CD14-positive monocyte (primary cell): ENCODE data around the gene GPR34. TPM values are rescaled to one million over a fixed set of nuclear protein-coding genes. Genes with fewer than 3 reads are reported as not detected.

Source experiments
- DNase-seq, 3 donors: peaks; one replicate each; pipeline ENCODE4 v3.0.0-alpha.2; 2011 to 2022
- H2AFZ ChIP-seq: 2 replicates; pipeline ENCODE4 v1.6.0; 2012; ENCODE audit warnings: mild to moderate bottlenecking, low read depth, low read length, inconsistent platforms; ENCODE audit not compliant: insufficient read depth, poor library complexity, severe bottlenecking
- H3K27ac ChIP-seq, 2 donors: 1 replicate in 1 of 2; 2 replicates in 1 of 2; pipeline ENCODE4 v1.5.1; 2012 to 2013; ENCODE audit warnings: low read length in 2 of 2, control low read depth in 1 of 2, inconsistent platforms in 1 of 2, low read depth in 1 of 2, mild to moderate bottlenecking in 1 of 2
- H3K27me3 ChIP-seq, 2 donors: one replicate each; pipeline versions ENCODE4 v1.6.0 to v1.6.1; 2011 to 2013; ENCODE audit warnings: low read length in 2 of 2; ENCODE audit not compliant: control insufficient read depth in 2 of 2, insufficient read depth in 2 of 2
- H3K36me3 ChIP-seq, 2 donors: replicated peaks in 1 of 2; 1 replicate in 1 of 2; 2 replicates in 1 of 2; pipeline versions ENCODE4 v1.5.1 to v1.6.1; 2012 to 2013; ENCODE audit warnings: low read length in 2 of 2, control low read depth in 1 of 2, inconsistent platforms in 1 of 2, mild to moderate bottlenecking in 1 of 2; ENCODE audit not compliant: insufficient read depth in 2 of 2, control insufficient read depth in 1 of 2
- H3K4me1 ChIP-seq, 2 donors: 1 replicate in 1 of 2; 2 replicates in 1 of 2; pipeline versions ENCODE4 v1.5.1 to v1.6.1; 2012 to 2013; ENCODE audit warnings: low read length in 2 of 2, control low read depth in 1 of 2, inconsistent platforms in 1 of 2, mild to moderate bottlenecking in 1 of 2, moderate library complexity in 1 of 2; ENCODE audit not compliant: insufficient read depth in 2 of 2, control insufficient read depth in 1 of 2
- H3K4me2 ChIP-seq: replicated peaks from 2 replicates; pipeline ENCODE3; 2012; ENCODE audit warnings: low read length, moderate library complexity, mild to moderate bottlenecking; ENCODE audit not compliant: poor library complexity, severe bottlenecking; ENCODE audit errors: extremely low read depth
- H3K4me3 ChIP-seq, 3 experiments: fragments of 200-600 bp in 1 of 3; sonication (generic) in 1 of 3; replicated peaks in 1 of 3; 1 replicate in 2 of 3; 2 replicates in 1 of 3; pipeline ENCODE4 v1.5.1; 2011 to 2013; ENCODE audit warnings: low read length in 3 of 3, mild to moderate bottlenecking in 3 of 3, control low read depth in 2 of 3, low read depth in 2 of 3, inconsistent platforms in 1 of 3, moderate library complexity in 1 of 3
- H3K79me2 ChIP-seq: 2 replicates; pipeline ENCODE4 v1.6.0; 2012; ENCODE audit warnings: mild to moderate bottlenecking, control low read depth, inconsistent platforms, low read length, moderate library complexity; ENCODE audit not compliant: insufficient read depth
- H3K9ac ChIP-seq: 2 replicates; pipeline ENCODE4 v1.6.0; 2017; ENCODE audit warnings: low read length, mild to moderate bottlenecking; ENCODE audit not compliant: insufficient read depth, poor library complexity, severe bottlenecking
- H3K9me3 ChIP-seq, 2 donors: replicated peaks in 1 of 2; 1 replicate in 1 of 2; 2 replicates in 1 of 2; pipeline versions ENCODE4 v1.5.1 to v1.6.1; 2012 to 2013; ENCODE audit warnings: low read length in 2 of 2, control low read depth in 1 of 2; ENCODE audit not compliant: control insufficient read depth in 1 of 2, insufficient read depth in 1 of 2
- H4K20me1 ChIP-seq: 2 replicates; pipeline ENCODE4 v1.6.0; 2012; ENCODE audit warnings: mild to moderate bottlenecking, low read length, control low read depth, moderate library complexity; ENCODE audit not compliant: insufficient read depth
- H3K27ac Mint-ChIP-seq, 7 donors: one replicate each; pipeline ENCODE4 v1.8.0; 2020; ENCODE audit warnings: mild to moderate bottlenecking in 7 of 7, mixed read lengths in 7 of 7, moderate library complexity in 6 of 7, inconsistent platforms in 2 of 7
- H3K27me3 Mint-ChIP-seq, 3 donors: one replicate each; pipeline ENCODE4 v1.8.0; 2021 to 2022; ENCODE audit warnings: low read depth in 3 of 3, mild to moderate bottlenecking in 3 of 3, mixed read lengths in 3 of 3, moderate library complexity in 3 of 3, inconsistent platforms in 1 of 3
- H3K36me3 Mint-ChIP-seq, 2 donors: one replicate each; pipeline ENCODE4 v1.8.0; 2020; ENCODE audit warnings: mixed read lengths in 2 of 2, inconsistent platforms in 1 of 2, mild to moderate bottlenecking in 1 of 2
- H3K4me1 Mint-ChIP-seq: one replicate; pipeline ENCODE4 v1.8.0; 2020; ENCODE audit warnings: mild to moderate bottlenecking, mixed read lengths
- H3K4me3 Mint-ChIP-seq, 2 donors: one replicate each; pipeline ENCODE4 v1.8.0; 2020; ENCODE audit warnings: mild to moderate bottlenecking in 2 of 2, mixed read lengths in 2 of 2, moderate library complexity in 1 of 2
- H3K9me3 Mint-ChIP-seq, 7 donors: one replicate each; pipeline ENCODE4 v1.8.0; 2020 to 2022; ENCODE audit warnings: mixed read lengths in 7 of 7, mild to moderate bottlenecking in 6 of 7, moderate library complexity in 6 of 7, inconsistent platforms in 2 of 7
- CTCF ChIP-seq: fragments of 200-600 bp; IDR thresholded peaks from one replicate; pipeline ENCODE4 v1.8.0; 2022; ENCODE audit warnings: antibody characterized with exemption, mild to moderate bottlenecking
- whole genome bisulfite sequencing: methylation state at CpG from one replicate; pipeline ENCODE4 v1.1.5; 2013; ENCODE audit warnings: missing lambda C conversion rate; ENCODE audit not compliant: insufficient coverage; 5-methylcytosine and 5-hydroxymethylcytosine counted together
- intact Hi-C, 2 donors: fragments of 100-400 bp; cut with micrococcal nuclease; formaldehyde crosslinking; loops; one replicate each; pipeline versions ENCODE4 v1.15.0 to v1.15.1; 2023
- polyA plus RNA-seq, 3 donors: library from polyadenylated mRNA; depleted of rRNA in 1 of 3; unstranded in 2 of 3; stranded (reverse) in 1 of 3; fragments of 300-500 nt in 2 of 3; fragments of >200 nt in 1 of 3; fragmentation: Illumina TruSeq in 2 of 3; gene quantifications; 1 replicate in 2 of 3; 2 replicates in 1 of 3; pipeline ENCODE4 v1.2.3, GENCODE V29; 2012 to 2021

Gene GPR34
- polyA plus RNA-seq, 3 donors, result 6.1 to 20.3 (median 14.8) TPM

GRCh38 chrX:41688156-41688555, 617 bp upstream of the GPR34 start:
- Histone ChIP-seq H4K20me1 (no peaks in the 10 kb centered on the region), H3K9ac (no peak overlapping the region), H3K79me2 (no peaks in the 10 kb centered on the region), H3K4me2 (peak overlapping the region; percentile 68), H3K27me3 (no peaks in the 10 kb centered on the region), H3K4me1 (peaks cover 48 to 67% of the 10 kb centered on the region in 2 donors), H3K9me3 (no peaks in the 10 kb centered on the region), H2AFZ (no peak overlapping the region), H3K27ac (no peak overlapping the region), H3K36me3 (no peaks in the 10 kb centered on the region), H3K4me3 (peak overlapping the region in 1 of 3 experiments; percentile 74)
- TF ChIP-seq CTCF, result no peak
- peak in 1 of 3 donors; percentile 12 for DNase-seq
- no CpG with 5 or more reads among the region's 2 CpGs for WGBS
- Mint-ChIP-seq H3K4me3 (peak overlapping the region in 1 of 2 donors; percentile 69), H3K9me3 (peaks cover 0 to 4% (median 0%) of the 10 kb centered on the region in 7 donors), H3K27ac (peak overlapping the region; percentile 1 to 81 (median 58)), H3K27me3 (peaks cover 0 to 5% (median 0%) of the 10 kb centered on the region in 3 donors), H3K4me1 (peaks cover 54% of the 10 kb centered on the region), H3K36me3 (peaks cover 0 to 3% of the 10 kb centered on the region in 2 donors)
- intact Hi-C loops, result no loop called here

GRCh38 chrX:41689711-41690110, 938 bp downstream of the GPR34 start:
- TF ChIP-seq CTCF, result no peak
- Histone ChIP-seq H3K4me2 (peak overlapping the region; percentile 68), H3K27ac (no peak overlapping the region), H3K27me3 (no peaks in the 10 kb centered on the region), H3K4me3 (peak overlapping the region in 2 of 3 experiments; percentile 54 to 74), H3K4me1 (peaks cover 55 to 78% of the 10 kb centered on the region in 2 donors), H3K9ac (no peak overlapping the region), H3K9me3 (no peaks in the 10 kb centered on the region), H3K36me3 (no peaks in the 10 kb centered on the region), H3K79me2 (no peaks in the 10 kb centered on the region), H4K20me1 (no peaks in the 10 kb centered on the region), H2AFZ (no peak overlapping the region)
- Mint-ChIP-seq H3K4me1 (peaks cover 64% of the 10 kb centered on the region), H3K4me3 (peak overlapping the region in 1 of 2 donors; percentile 59), H3K9me3 (peaks cover 0 to 4% (median 0%) of the 10 kb centered on the region in 7 donors), H3K27me3 (peaks cover 0 to 8% (median 0%) of the 10 kb centered on the region in 3 donors), H3K36me3 (peaks cover 0 to 3% of the 10 kb centered on the region in 2 donors), H3K27ac (no peak overlapping the region)
- no CpG with 5 or more reads among the region's 3 CpGs for WGBS
- DNase-seq, result no peak
- intact Hi-C loops, result no loop called here
